Measurements from ENCODE around the gene TATDN3.

GRCh38 chr1:212838145-212838544 lies 46.5 kb downstream of the TATDN3 start:
- TF ChIP-seq POLR2AphosphoS5 (IDR thresholded peaks at IDR 0.05; ENCODE audit: borderline replicate concordance, low read depth, low read length) = no peak
- no peak for TF ChIP-seq EZH2 (IDR thresholded peaks at IDR 0.05)
- no peak for TF ChIP-seq FOXP2 (optimal IDR thresholded peaks at IDR 0.05; ENCODE audit: control extremely low read depth, extremely low read length, insufficient read depth)
